ENCODE results near the gene RIPPLY2. TPM values are rescaled to one million over a fixed set of nuclear protein-coding genes. Genes with fewer than 3 reads are reported as not detected.

The RIPPLY2 gene
- total RNA-seq, 4 donors from 2014 or later: not detected

DNA sequence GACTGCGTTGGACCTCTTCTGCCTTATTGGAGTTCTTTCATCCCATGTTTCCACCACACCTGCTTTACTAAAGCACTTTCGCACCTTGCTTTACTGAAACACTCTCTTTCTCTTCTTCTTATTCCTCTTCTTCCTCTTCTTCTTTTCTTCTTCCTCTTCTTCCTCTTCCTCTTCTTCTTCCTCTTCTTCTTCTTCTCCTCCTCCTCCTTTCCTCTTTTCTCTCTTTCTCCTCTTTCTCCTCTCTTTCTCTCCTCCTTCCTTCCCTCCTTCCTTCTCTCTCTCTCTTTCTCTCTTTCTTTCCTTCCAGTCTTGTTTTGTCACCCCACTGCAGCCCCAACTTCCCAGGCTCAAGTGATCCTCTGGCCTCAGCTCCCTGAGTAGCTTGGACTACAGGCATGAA is 4.0 kb upstream of the RIPPLY2 start:
- intact Hi-C loops (cut with DNase I): no loop called here
- no peak for DNase-seq

DNA sequence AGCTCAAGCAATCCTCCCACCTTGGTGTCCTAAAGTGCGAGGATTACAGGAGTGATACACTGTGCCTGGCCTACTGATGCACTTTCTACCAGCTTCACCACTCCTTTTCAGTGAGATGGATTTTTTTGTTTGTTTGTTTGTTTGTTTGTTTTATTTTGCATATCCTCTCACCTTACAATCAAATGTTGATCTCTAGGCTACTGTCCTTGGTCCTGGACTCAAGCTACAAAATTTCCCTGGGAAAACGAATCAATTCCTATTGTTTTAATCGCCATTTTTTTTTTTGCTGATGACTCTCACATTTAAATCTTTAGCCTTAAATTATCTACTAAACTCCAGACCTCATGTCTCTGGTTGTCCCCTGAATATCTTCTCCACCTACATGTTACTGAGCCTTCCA is 3.5 kb upstream of the RIPPLY2 start:
- Histone ChIP-seq H3K36me3 (no peaks in the 10 kb centered on the region), H3K4me1 (peaks cover 13% of the 10 kb centered on the region in 2 donors), H3K4me3 (replicated peaks in 1 of 3) (no peak overlapping the region), H3K27ac (no peak overlapping the region), H3K27me3 (peaks cover 15% of the 10 kb centered on the region), H3K9me3 (no peaks in the 10 kb centered on the region)
- 79 to 85% methylated on average over 3 of the region's 3 CpGs for WGBS, 2 donors
- TF ChIP-seq POLR2A (IDR thresholded peaks at IDR 0.05): no peak
- intact Hi-C loops (cut with DNase I): no loop called here
- DNase-seq: no peak

More for the DNA sequence above, 4.0 kb upstream of the RIPPLY2 start:
- no peak overlapping the region for H3K27ac ChIP-seq
- H3K27me3 ChIP-seq: peaks cover 15% of the 10 kb centered on the region
- no peaks in the 10 kb centered on the region for H3K36me3 ChIP-seq
- H3K4me3 ChIP-seq (replicated peaks in 1 of 3): no peak overlapping the region
- WGBS, 2 donors: 82 to 88% methylated on average over 2 of the region's 2 CpGs
- no peak for TF ChIP-seq POLR2A (IDR thresholded peaks at IDR 0.05)
- TF ChIP-seq, protein P1, sequence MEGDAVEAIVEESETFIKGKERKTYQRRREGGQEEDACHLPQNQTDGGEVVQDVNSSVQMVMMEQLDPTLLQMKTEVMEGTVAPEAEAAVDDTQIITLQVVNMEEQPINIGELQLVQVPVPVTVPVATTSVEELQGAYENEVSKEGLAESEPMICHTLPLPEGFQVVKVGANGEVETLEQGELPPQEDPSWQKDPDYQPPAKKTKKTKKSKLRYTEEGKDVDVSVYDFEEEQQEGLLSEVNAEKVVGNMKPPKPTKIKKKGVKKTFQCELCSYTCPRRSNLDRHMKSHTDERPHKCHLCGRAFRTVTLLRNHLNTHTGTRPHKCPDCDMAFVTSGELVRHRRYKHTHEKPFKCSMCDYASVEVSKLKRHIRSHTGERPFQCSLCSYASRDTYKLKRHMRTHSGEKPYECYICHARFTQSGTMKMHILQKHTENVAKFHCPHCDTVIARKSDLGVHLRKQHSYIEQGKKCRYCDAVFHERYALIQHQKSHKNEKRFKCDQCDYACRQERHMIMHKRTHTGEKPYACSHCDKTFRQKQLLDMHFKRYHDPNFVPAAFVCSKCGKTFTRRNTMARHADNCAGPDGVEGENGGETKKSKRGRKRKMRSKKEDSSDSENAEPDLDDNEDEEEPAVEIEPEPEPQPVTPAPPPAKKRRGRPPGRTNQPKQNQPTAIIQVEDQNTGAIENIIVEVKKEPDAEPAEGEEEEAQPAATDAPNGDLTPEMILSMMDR (IDR thresholded peaks at IDR 0.05): no peak
- no peaks in the 10 kb centered on the region for H3K9me3 ChIP-seq
- H3K4me1 ChIP-seq: peaks cover 13% of the 10 kb centered on the region in 2 donors

DNA sequence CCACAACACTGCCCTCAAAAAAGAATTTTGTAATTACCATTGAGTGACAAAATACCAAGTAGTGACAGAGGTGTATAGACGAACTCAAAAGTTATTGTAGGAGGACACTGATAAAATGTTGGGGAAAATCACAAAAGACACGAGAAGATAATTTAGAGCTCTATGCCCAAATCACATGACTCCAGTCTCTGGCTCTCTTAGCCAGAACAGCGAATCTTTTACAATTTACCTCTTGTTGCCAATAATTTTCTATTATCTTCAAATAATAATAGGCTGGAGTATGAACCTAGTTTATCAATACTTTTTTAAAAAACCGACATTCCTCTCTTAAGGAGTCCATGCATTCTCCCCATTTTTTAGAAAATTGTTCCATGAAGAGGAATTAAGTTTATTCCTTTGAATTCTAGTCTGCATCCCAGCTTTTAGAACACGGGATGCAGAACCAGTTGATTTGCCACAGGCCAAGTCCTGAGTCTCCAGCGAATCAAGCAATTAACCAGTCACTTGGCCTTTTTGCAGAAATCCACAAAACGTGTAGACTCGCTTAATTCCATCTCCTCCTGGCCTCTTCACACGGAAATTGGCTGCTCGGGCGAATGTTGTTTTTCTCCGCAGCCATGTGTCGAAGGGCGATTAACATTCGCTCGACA is 507 bp upstream of the RIPPLY2 start:
- 13 to 16% methylated on average over 16 of the region's 16 CpGs for WGBS, 2 donors
- intact Hi-C loops (cut with DNase I): no loop called here
- H3K4me3 ChIP-seq (replicated peaks in 1 of 3): peak overlapping the region in 2 of 3 donors; percentile 26 to 30

DNA sequence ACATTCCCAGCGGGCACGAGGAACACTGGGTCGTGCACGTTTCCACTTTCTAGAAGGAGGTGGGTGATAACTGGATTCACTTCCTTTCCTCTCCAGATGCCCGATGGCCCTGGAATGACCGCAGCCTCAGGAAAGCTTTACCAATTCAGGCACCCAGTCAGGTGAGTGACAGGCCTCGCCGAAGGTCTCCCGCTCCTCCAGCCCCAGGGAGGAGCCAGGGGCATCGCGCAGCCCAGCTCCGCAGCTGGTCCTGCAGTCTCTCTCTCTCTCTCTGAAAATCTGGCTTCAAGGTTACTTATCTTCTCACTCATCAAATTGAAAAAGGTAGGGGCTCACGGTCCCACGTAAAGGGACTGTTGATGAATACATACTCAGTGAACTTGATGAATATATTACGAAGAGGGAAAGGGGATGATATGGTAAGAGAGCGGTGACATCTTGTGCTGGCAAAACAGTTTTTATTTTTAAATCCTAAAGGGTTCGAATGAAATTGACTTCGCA is 891 bp downstream of the RIPPLY2 start:
- Histone ChIP-seq H3K9me3 (no peaks in the 10 kb centered on the region), H3K36me3 (no peaks in the 10 kb centered on the region), H3K4me3 (replicated peaks in 1 of 3) (peak overlapping the region in 2 of 3 donors; percentile 26 to 30), H3K27ac (no peak overlapping the region), H3K27me3 (peaks cover 15% of the 10 kb centered on the region), H3K4me1 (peaks cover 16% of the 10 kb centered on the region in 2 donors)
- intact Hi-C loops (cut with DNase I): no loop called here
- 9 to 13% methylated on average over 14 to 18 of the region's 18 CpGs for WGBS, 2 donors
- no peak for TF ChIP-seq POLR2A (IDR thresholded peaks at IDR 0.05)
- TF ChIP-seq, protein P1 (IDR thresholded peaks at IDR 0.05): no peak
- DNase-seq: no peak

More for the DNA sequence above, 507 bp upstream of the RIPPLY2 start:
- Histone ChIP-seq H3K27ac (no peak overlapping the region), H3K27me3 (peaks cover 15% of the 10 kb centered on the region), H3K9me3 (no peaks in the 10 kb centered on the region), H3K4me1 (peaks cover 13% of the 10 kb centered on the region in 2 donors), H3K36me3 (no peaks in the 10 kb centered on the region)
- TF ChIP-seq, protein P1 (IDR thresholded peaks at IDR 0.05): no peak
- no peak for TF ChIP-seq POLR2A (IDR thresholded peaks at IDR 0.05)
- no peak for DNase-seq

DNA sequence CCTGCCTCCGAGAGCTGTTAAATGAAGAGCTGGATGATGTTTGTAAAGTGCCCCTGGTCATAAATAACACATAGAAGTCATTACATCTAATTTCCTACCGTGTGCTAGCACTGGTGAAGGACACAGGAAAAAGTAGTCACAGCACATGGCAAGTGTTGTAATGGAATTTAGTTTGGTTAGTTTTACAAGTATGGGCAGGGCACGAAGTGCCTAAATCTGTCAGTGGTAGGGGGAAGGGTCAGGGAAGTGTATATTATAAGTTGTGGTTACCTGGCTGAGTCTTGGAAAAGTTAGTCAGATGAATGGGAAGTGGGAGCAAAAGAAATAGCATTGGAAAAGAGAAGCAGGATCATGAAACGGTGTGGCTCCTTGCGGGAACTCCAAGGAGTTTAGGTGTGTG is 1.6 kb downstream of the RIPPLY2 start:
- no peak for DNase-seq

More for the DNA sequence above, 1.6 kb downstream of the RIPPLY2 start:
- Histone ChIP-seq H3K9me3 (no peaks in the 10 kb centered on the region), H3K36me3 (no peaks in the 10 kb centered on the region), H3K27me3 (peaks cover 15% of the 10 kb centered on the region), H3K4me1 (peaks cover 18% of the 10 kb centered on the region in 2 donors), H3K27ac (no peak overlapping the region), H3K4me3 (replicated peaks in 1 of 3) (no peak overlapping the region)
- 48 to 51% methylated on average over 5 of the region's 5 CpGs for WGBS, 2 donors
- TF ChIP-seq POLR2A (IDR thresholded peaks at IDR 0.05): no peak
- TF ChIP-seq, protein P1 (IDR thresholded peaks at IDR 0.05): no peak
- intact Hi-C loops (cut with DNase I): no loop called here
